Transverse colon (tissue), 4 donors: ENCODE data around the gene DISC1. TPM values are rescaled to one million over a fixed set of nuclear protein-coding genes. Genes with fewer than 3 reads are reported as not detected.
"Not testable (repeated sequence)": the region's sequence is repeated elsewhere in the genome, so short reads cannot be mapped to it uniquely, and the experiment has no call there.

Source experiments
- DNase-seq: peaks from one replicate; pipeline ENCODE4 v3.0.0-alpha.2; 2019
- H3K27ac ChIP-seq, 4 donors: fragments of 200-600 bp; sonication (generic); 2 replicates each; pipeline ENCODE4 v1.5.1; 2016 to 2018; ENCODE audit warnings: inconsistent platforms in 4 of 4
- H3K27me3 ChIP-seq: fragments of 200-600 bp; sonication (generic); 2 replicates; pipeline ENCODE4 v1.5.1; 2017; ENCODE audit warnings: inconsistent platforms
- H3K36me3 ChIP-seq, 4 donors: fragments of 200-600 bp; sonication (generic); 2 replicates each; pipeline ENCODE4 v1.5.1; 2017 to 2019; ENCODE audit warnings: inconsistent platforms in 4 of 4
- H3K4me1 ChIP-seq, 4 donors: fragments of 200-600 bp; sonication (generic); 2 replicates each; pipeline ENCODE4 v1.5.1; 2017 to 2020; ENCODE audit warnings: inconsistent platforms in 4 of 4
- H3K4me3 ChIP-seq, 4 donors: fragments of 200-600 bp; sonication (generic); 1 replicate in 1 of 4; 2 replicates in 3 of 4; pipeline versions ENCODE4 v1.5.1 to v1.6.1; 2017 to 2019; ENCODE audit warnings: inconsistent platforms in 4 of 4
- H3K9me3 ChIP-seq, 2 donors: fragments of 200-600 bp; sonication (generic); 2 replicates each; pipeline ENCODE4 v1.5.1; 2017 to 2019; ENCODE audit warnings: inconsistent platforms in 2 of 2
- EP300 ChIP-seq: sonication (generic); formaldehyde crosslinking; IDR thresholded peaks from one replicate; pipeline ENCODE4 v1.6.1; 2017; ENCODE audit warnings: antibody characterized with exemption, low read depth
- POLR2A ChIP-seq: fragments of 450-650 bp; IDR thresholded peaks from one replicate; pipeline ENCODE4 v1.6.1; 2016; ENCODE audit warnings: antibody characterized with exemption, mild to moderate bottlenecking, moderate library complexity
- POLR2AphosphoS5 ChIP-seq, 3 donors: sonication (generic); formaldehyde crosslinking; IDR thresholded peaks; one replicate each; pipeline ENCODE4 v1.6.1; 2016; ENCODE audit warnings: antibody characterized with exemption in 3 of 3
- WGBS, 2 donors: methylation state at CpG; one replicate each; pipeline ENCODE4 v1.1.5; 2018; ENCODE audit warnings: low coverage in 1 of 2; 5-methylcytosine and 5-hydroxymethylcytosine counted together
- in situ Hi-C, 4 donors: fragments of 200-750 bp; cut with MboI; loops; one replicate each; pipeline versions ENCODE4 v1.15.0 to v1.15.1; 2017; ENCODE audit warnings: low sequenced_read_pairs in 3 of 4, low pct_ligation_motif_present in 1 of 4, low pct_unique_long_range_greater_than_20kb in 1 of 4
- intact Hi-C: fragments of 100-400 bp; cut with DNase I; formaldehyde crosslinking; loops from one replicate; pipeline ENCODE4 v1.15.1; 2023; ENCODE audit warnings: low total_unique reads
- total RNA-seq, 4 donors: library from RNA; depleted of rRNA; stranded (reverse); fragments of >200 nt; gene quantifications; one replicate each; pipeline ENCODE4 v1.1.0, GENCODE V29; 2016
- TF ChIP-seq, protein P1 (sequence below), 5 experiments: fragments of 200-600 bp in 3 of 5; fragments of 450-650 bp in 2 of 5; sonication (generic) in 3 of 5; IDR thresholded peaks; 1 replicate in 2 of 5; 2 replicates in 3 of 5; pipeline ENCODE4 v1.5.1; 2016 to 2017; ENCODE audit warnings: antibody characterized with exemption in 5 of 5, inconsistent platforms in 3 of 5, mild to moderate bottlenecking in 2 of 5, moderate library complexity in 1 of 5

DISC1 gene
- total RNA-seq, 4 donors from 2014 or later, result 7.8 to 20.3 (median 11.5) TPM

DNA sequence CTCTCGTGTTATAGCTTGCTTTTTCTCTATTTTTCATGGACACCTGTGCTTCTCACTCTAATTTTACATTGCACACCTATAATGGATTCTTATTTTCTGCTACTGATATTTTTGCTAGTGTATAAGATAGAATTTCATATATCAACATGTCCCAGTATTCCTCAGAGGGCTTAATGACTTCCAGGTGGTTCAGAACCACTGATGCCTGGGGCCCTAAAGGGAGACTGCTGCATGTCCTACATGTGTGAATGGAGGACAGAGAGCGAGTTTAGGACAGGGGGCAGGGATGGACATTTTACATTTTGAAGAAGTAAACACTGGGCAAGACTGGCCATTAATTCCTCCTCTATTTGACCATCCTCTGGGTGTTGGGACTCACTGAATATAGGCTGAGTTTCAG is 100.6 kb downstream of the DISC1 start:
- no peak for DNase-seq
- H3K36me3 ChIP-seq, result no peaks in the 10 kb centered on the region
- H3K9me3 ChIP-seq, result no peaks in the 10 kb centered on the region
- no peaks in the 10 kb centered on the region for H3K4me1 ChIP-seq
- no peak overlapping the region for H3K27ac ChIP-seq
- H3K27me3 ChIP-seq, result no peaks in the 10 kb centered on the region
- in situ Hi-C loops, result no loop called here
- 79 to 82% methylated on average over 2 of the region's 2 CpGs for WGBS, 2 donors
- H3K4me3 ChIP-seq, result no peak overlapping the region
- TF ChIP-seq POLR2A (no peak), EP300 (no peak)
- TF ChIP-seq, protein P1, sequence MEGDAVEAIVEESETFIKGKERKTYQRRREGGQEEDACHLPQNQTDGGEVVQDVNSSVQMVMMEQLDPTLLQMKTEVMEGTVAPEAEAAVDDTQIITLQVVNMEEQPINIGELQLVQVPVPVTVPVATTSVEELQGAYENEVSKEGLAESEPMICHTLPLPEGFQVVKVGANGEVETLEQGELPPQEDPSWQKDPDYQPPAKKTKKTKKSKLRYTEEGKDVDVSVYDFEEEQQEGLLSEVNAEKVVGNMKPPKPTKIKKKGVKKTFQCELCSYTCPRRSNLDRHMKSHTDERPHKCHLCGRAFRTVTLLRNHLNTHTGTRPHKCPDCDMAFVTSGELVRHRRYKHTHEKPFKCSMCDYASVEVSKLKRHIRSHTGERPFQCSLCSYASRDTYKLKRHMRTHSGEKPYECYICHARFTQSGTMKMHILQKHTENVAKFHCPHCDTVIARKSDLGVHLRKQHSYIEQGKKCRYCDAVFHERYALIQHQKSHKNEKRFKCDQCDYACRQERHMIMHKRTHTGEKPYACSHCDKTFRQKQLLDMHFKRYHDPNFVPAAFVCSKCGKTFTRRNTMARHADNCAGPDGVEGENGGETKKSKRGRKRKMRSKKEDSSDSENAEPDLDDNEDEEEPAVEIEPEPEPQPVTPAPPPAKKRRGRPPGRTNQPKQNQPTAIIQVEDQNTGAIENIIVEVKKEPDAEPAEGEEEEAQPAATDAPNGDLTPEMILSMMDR (IDR thresholded peaks at IDR 0.05), result no peak
- intact Hi-C loops, result no loop called here

DNA sequence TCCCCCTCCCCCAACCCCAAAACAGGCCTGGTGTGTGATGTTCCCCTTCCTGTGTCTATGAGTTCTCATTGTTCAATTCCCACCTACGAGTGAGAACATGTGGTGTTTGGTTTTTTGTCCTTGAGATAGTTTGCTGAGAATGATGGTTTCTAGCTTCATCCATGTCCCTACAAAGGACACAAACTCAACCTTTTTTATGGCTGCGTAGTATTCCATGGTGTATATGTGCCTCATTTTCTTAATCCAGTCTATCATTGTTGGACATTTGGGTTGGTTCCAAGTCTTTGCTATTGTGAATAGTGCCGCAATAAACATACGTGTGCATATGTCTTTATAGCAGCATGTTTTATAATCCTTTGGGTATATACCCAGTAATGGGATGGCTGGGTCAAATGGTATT is 102.4 kb downstream of the DISC1 start:
- H3K27ac ChIP-seq, H3K4me3 ChIP-seq, H3K27me3 ChIP-seq, intact Hi-C loops, H3K9me3 ChIP-seq, H3K4me1 ChIP-seq, H3K36me3 ChIP-seq, DNase-seq, in situ Hi-C loops: not testable (repeated sequence)
- WGBS, 2 donors, result 89% methylated on average over 4 of the region's 4 CpGs

GRCh38 chr1:231729544-231729943 is 103.0 kb downstream of the DISC1 start:
- no peak for DNase-seq
- Histone ChIP-seq H3K4me1 (no peaks in the 10 kb centered on the region), H3K27ac (no peak overlapping the region), H3K9me3 (no peaks in the 10 kb centered on the region), H3K27me3 (no peaks in the 10 kb centered on the region), H3K36me3 (no peaks in the 10 kb centered on the region), H3K4me3 (no peak overlapping the region)
- intact Hi-C loops (no loop called here), in situ Hi-C loops (no loop called here)
- WGBS, 2 donors, result 0 to 54% methylated on average over 1 of the region's 1 CpG
- no peak for TF ChIP-seq POLR2A
- TF ChIP-seq EP300, result no peak
- TF ChIP-seq, protein P1 (IDR thresholded peaks at IDR 0.05), result no peak
- TF ChIP-seq POLR2AphosphoS5 (IDR thresholded peaks at IDR 0.05), result no peak

GRCh38 chr1:231731268-231731667 is 104.7 kb downstream of the DISC1 start:
- H3K9me3 ChIP-seq, result no peaks in the 10 kb centered on the region
- no peaks in the 10 kb centered on the region for H3K4me1 ChIP-seq
- no peak for DNase-seq
- TF ChIP-seq POLR2AphosphoS5 (IDR thresholded peaks at IDR 0.05), result no peak
- TF ChIP-seq EP300, result no peak
- no peak for TF ChIP-seq POLR2A
- intact Hi-C loops (no loop called here), in situ Hi-C loops (no loop called here)
- no peak overlapping the region for H3K4me3 ChIP-seq
- no peaks in the 10 kb centered on the region for H3K36me3 ChIP-seq
- no peak overlapping the region for H3K27ac ChIP-seq
- no peaks in the 10 kb centered on the region for H3K27me3 ChIP-seq

GRCh38 chr1:231733063-231733462 is 106.5 kb downstream of the DISC1 start:
- H3K4me3 ChIP-seq, result no peak overlapping the region
- no peaks in the 10 kb centered on the region for H3K27me3 ChIP-seq
- H3K4me1 ChIP-seq, result no peaks in the 10 kb centered on the region
- no peaks in the 10 kb centered on the region for H3K9me3 ChIP-seq
- intact Hi-C loops (no loop called here), in situ Hi-C loops (no loop called here)
- H3K36me3 ChIP-seq, result no peaks in the 10 kb centered on the region
- TF ChIP-seq POLR2A (no peak), POLR2AphosphoS5 (IDR thresholded peaks at IDR 0.05) (no peak)
- TF ChIP-seq, protein P1 (IDR thresholded peaks at IDR 0.05), result no peak
- no peak overlapping the region for H3K27ac ChIP-seq
- DNase-seq, result no peak
